MM.1S (cell line): ENCODE results near the gene LILRB5.

Source experiments
- DNase-seq: peaks from one replicate; pipeline ENCODE4 v3.0.0-alpha.2; 2015
- H2AFZ ChIP-seq: fragments of 300-600 bp; sonication (generic); 2 replicates; pipeline ENCODE4 v1.6.0; 2016; ENCODE audit warnings: antibody characterized with exemption, low read length
- H3F3A ChIP-seq: fragments of 300-600 bp; sonication (generic); 2 replicates; pipeline ENCODE4 v1.6.1; 2016; ENCODE audit warnings: mild to moderate bottlenecking, antibody characterized with exemption, low read length, moderate library complexity, mixed read lengths; ENCODE audit not compliant: insufficient read depth
- H3K27ac ChIP-seq: fragments of 300-600 bp; sonication (generic); 2 replicates; pipeline ENCODE4 v1.5.1; 2016; ENCODE audit warnings: mild to moderate bottlenecking, low read length
- H3K27me3 ChIP-seq: fragments of 300-600 bp; sonication (generic); replicated peaks from 2 replicates; pipeline ENCODE4 v1.6.0; 2016; ENCODE audit warnings: low read length; ENCODE audit not compliant: insufficient read depth
- H3K36me3 ChIP-seq: fragments of 300-600 bp; sonication (generic); replicated peaks from 2 replicates; pipeline ENCODE4 v1.6.1; 2016; ENCODE audit warnings: mild to moderate bottlenecking, low read length, mixed read lengths; ENCODE audit not compliant: insufficient read depth
- H3K4me1 ChIP-seq: fragments of 300-600 bp; sonication (generic); 2 replicates; pipeline ENCODE4 v1.6.1; 2016; ENCODE audit warnings: low read length, mixed read lengths
- H3K4me2 ChIP-seq: fragments of 300-600 bp; sonication (generic); 2 replicates; pipeline ENCODE4 v1.6.0; 2016; ENCODE audit warnings: low read depth, low read length
- H3K4me3 ChIP-seq: fragments of 300-600 bp; sonication (generic); 2 replicates; pipeline ENCODE4 v1.5.1; 2016; ENCODE audit warnings: low read length, mixed read lengths
- H3K79me2 ChIP-seq: fragments of 300-600 bp; sonication (generic); 2 replicates; pipeline ENCODE4 v1.6.1; 2016; ENCODE audit warnings: mixed run types, low read length, mixed read lengths
- H3K9ac ChIP-seq: fragments of 300-600 bp; sonication (generic); 2 replicates; pipeline ENCODE4 v1.6.1; 2016; ENCODE audit warnings: low read length, mixed read lengths
- H3K9me2 ChIP-seq: fragments of 300-600 bp; sonication (generic); replicated peaks from 2 replicates; pipeline ENCODE4 v1.6.1; 2016; ENCODE audit warnings: mild to moderate bottlenecking, low read length, mixed read lengths; ENCODE audit not compliant: insufficient read depth
- H3K9me3 ChIP-seq: fragments of 300-600 bp; sonication (generic); replicated peaks from 2 replicates; pipeline ENCODE4 v1.6.1; 2016; ENCODE audit warnings: mild to moderate bottlenecking, low read length, mixed read lengths; ENCODE audit not compliant: insufficient read depth
- H4K20me1 ChIP-seq: fragments of 300-600 bp; sonication (generic); 2 replicates; pipeline ENCODE4 v1.6.1; 2016; ENCODE audit warnings: mild to moderate bottlenecking, low read length, moderate library complexity, mixed read lengths; ENCODE audit not compliant: insufficient read depth
- CTCF ChIP-seq: fragments of 300-600 bp; sonication (generic); IDR thresholded peaks from 2 replicates; pipeline ENCODE4 v1.5.1; 2016; ENCODE audit warnings: antibody characterized with exemption, low read length, mixed read lengths
- EZH2 ChIP-seq: fragments of 300-600 bp; sonication (generic); optimal IDR thresholded peaks from 2 replicates; pipeline ENCODE3; 2017; ENCODE audit warnings: low read depth, mild to moderate bottlenecking, antibody characterized with exemption, low read length, mixed read lengths
- EZH2phosphoT487 ChIP-seq: fragments of 300-600 bp; sonication (generic); IDR thresholded peaks from 2 replicates; pipeline ENCODE4 v1.6.1; 2018; ENCODE audit warnings: antibody characterized with exemption, low read length

The LILRB5 gene

GRCh38 chr19:54233941-54234340, 23.1 kb downstream of the LILRB5 start:
- Histone ChIP-seq H3K9me2 (no peaks in the 10 kb centered on the region), H3K27me3 (peaks cover 16% of the 10 kb centered on the region), H3K4me1 (no peaks in the 10 kb centered on the region), H3K9me3 (no peaks in the 10 kb centered on the region), H3K4me2 (no peak overlapping the region), H4K20me1 (no peaks in the 10 kb centered on the region), H3F3A (no peaks in the 10 kb centered on the region), H3K4me3 (no peak overlapping the region), H2AFZ (no peak overlapping the region), H3K9ac (no peak overlapping the region), H3K79me2 (no peaks in the 10 kb centered on the region), H3K27ac (no peak overlapping the region), H3K36me3 (no peaks in the 10 kb centered on the region)
- no peak for DNase-seq
- TF ChIP-seq EZH2phosphoT487 (no peak), EZH2 (no peak), CTCF (no peak)

- Histone ChIP-seq H3K79me2 (no peaks in the 10 kb centered on the region), H3K27me3 (peaks cover 24% of the 10 kb centered on the region), H4K20me1 (no peaks in the 10 kb centered on the region), H3K27ac (no peak overlapping the region), H3K36me3 (no peaks in the 10 kb centered on the region), H2AFZ (no peak overlapping the region), H3F3A (no peaks in the 10 kb centered on the region), H3K4me3 (no peak overlapping the region), H3K4me2 (no peak overlapping the region), H3K4me1 (no peaks in the 10 kb centered on the region), H3K9me3 (no peaks in the 10 kb centered on the region), H3K9ac (no peak overlapping the region), H3K9me2 (no peaks in the 10 kb centered on the region)
- peak; percentile 53 for DNase-seq
- peak; percentile 69 for TF ChIP-seq CTCF
- no peak for TF ChIP-seq EZH2
- TF ChIP-seq EZH2phosphoT487: no peak
Observed at GRCh38 chr19:54231077-54231931, 25.8 kb downstream of the LILRB5 start.

- Histone ChIP-seq H3F3A (no peaks in the 10 kb centered on the region), H3K4me1 (no peaks in the 10 kb centered on the region), H2AFZ (no peak overlapping the region), H3K9me3 (no peaks in the 10 kb centered on the region), H3K9me2 (no peaks in the 10 kb centered on the region), H3K4me2 (no peak overlapping the region), H3K9ac (no peak overlapping the region), H3K36me3 (no peaks in the 10 kb centered on the region), H3K79me2 (no peaks in the 10 kb centered on the region), H3K27me3 (peaks cover 21% of the 10 kb centered on the region), H3K27ac (no peak overlapping the region), H4K20me1 (no peaks in the 10 kb centered on the region), H3K4me3 (no peak overlapping the region)
- TF ChIP-seq CTCF: no peak
- TF ChIP-seq EZH2: no peak
- no peak for DNase-seq
Observed at GRCh38 chr19:54230031-54230430, 27.0 kb downstream of the LILRB5 start.
